ENCODE measurements around the gene MACROD2.
"Not testable (repeated sequence)": the region's sequence is repeated elsewhere in the genome, so short reads cannot be mapped to it uniquely, and the experiment has no call there.

MACROD2 gene

GRCh38 chr20:15795305-15796019 is 1800.1 kb downstream of the MACROD2 start:
- DNase-seq (ENCODE audit: extremely low read depth, low read depth): no peak
- no peak overlapping the region for H3K4me3 ChIP-seq (replicated peaks; ENCODE audit: low read depth, low read length)
- no peak for TF ChIP-seq CTCF (IDR thresholded peaks at IDR 0.05; ENCODE audit: low read depth, low read length, missing control alignments)

GRCh38 chr20:15799871-15800270 is 1804.6 kb downstream of the MACROD2 start:
- TF ChIP-seq CTCF (IDR thresholded peaks at IDR 0.05; ENCODE audit: low read depth, low read length, missing control alignments): no peak
- no peak for DNase-seq (ENCODE audit: extremely low read depth, low read depth)
- no peak overlapping the region for H3K4me3 ChIP-seq (replicated peaks; ENCODE audit: low read depth, low read length)

- no peak for DNase-seq (ENCODE audit: extremely low read depth, low read depth)
- no peak overlapping the region for H3K4me3 ChIP-seq (replicated peaks; ENCODE audit: low read depth, low read length)
- no peak for TF ChIP-seq CTCF (IDR thresholded peaks at IDR 0.05; ENCODE audit: low read depth, low read length, missing control alignments)
Measured at GRCh38 chr20:15802020-15802419, 1806.7 kb downstream of the MACROD2 start.

- TF ChIP-seq CTCF (IDR thresholded peaks at IDR 0.05; ENCODE audit: low read depth, low read length, missing control alignments): no peak
- DNase-seq (ENCODE audit: extremely low read depth, low read depth): no peak
- no peak overlapping the region for H3K4me3 ChIP-seq (replicated peaks; ENCODE audit: low read depth, low read length)
Measured at GRCh38 chr20:15805154-15805553, 1809.8 kb downstream of the MACROD2 start.

GRCh38 chr20:15806105-15806504 is 1810.8 kb downstream of the MACROD2 start:
- no peak for TF ChIP-seq CTCF (IDR thresholded peaks at IDR 0.05; ENCODE audit: low read depth, low read length, missing control alignments)
- H3K4me3 ChIP-seq (replicated peaks; ENCODE audit: low read depth, low read length): no peak overlapping the region
- no peak for DNase-seq (ENCODE audit: extremely low read depth, low read depth)

- H3K4me3 ChIP-seq (replicated peaks; ENCODE audit: low read depth, low read length): no peak overlapping the region
- no peak for TF ChIP-seq CTCF (IDR thresholded peaks at IDR 0.05; ENCODE audit: low read depth, low read length, missing control alignments)
- no peak for DNase-seq (ENCODE audit: extremely low read depth, low read depth)
Measured at GRCh38 chr20:15807271-15807670, 1812.0 kb downstream of the MACROD2 start.

GRCh38 chr20:15807771-15808170 is 1812.5 kb downstream of the MACROD2 start:
- H3K4me3 ChIP-seq (replicated peaks; ENCODE audit: low read depth, low read length); DNase-seq (ENCODE audit: extremely low read depth, low read depth): not testable (repeated sequence)

All from HFF-Myc (cell line).